ENCODE measurements around the gene DHRS7C.

Gene DHRS7C

GRCh38 chr17:9766970-9767369 lies 24.4 kb downstream of the DHRS7C start:
- DNase-seq (ENCODE audit: low spot score), result no peak

- DNase-seq (ENCODE audit: low spot score), result no peak
Observed at GRCh38 chr17:9765322-9765721, 26.1 kb downstream of the DHRS7C start.

DNA sequence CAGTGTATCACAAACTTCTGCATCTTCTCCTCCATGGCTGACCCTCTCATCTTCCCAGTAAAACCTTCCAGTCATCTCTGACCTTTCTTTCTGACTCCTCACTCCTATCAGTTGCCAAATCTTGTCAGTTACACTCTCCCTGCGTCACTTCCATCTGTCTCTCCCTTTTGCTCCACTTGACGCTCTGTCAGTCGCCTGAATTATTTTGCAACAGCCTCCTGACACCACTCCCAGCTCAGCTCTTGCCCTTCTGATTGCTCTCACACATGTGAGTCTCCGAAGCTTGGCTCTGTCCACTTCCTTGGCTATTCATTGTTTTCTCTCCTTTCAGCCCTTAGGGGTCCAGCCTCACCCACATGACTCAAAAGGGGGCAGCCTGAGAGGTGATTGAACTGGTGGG lies 27.7 kb downstream of the DHRS7C start:
- no peak for DNase-seq (ENCODE audit: low spot score)

DNA sequence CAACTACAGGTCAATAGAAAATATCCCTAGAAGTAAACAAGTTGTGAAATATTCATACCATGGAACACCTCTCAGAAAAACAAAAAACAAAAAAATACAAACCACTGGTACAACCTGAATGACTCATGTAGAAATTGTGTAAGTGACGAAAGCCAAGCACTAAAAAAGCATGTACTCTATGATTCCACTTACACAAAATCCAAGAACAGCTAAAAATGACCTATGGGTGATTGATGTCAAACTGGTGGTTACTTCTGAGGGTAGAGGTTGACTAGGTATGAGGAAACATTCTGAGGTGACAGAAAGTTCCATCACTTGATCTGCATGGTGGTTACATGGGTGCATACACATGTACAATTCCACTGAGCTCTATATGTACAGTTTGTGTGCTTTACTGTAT lies 31.1 kb downstream of the DHRS7C start:
- DNase-seq (ENCODE audit: low spot score), result no peak

- no peak for DNase-seq (ENCODE audit: low spot score)
Observed at GRCh38 chr17:9755083-9755482, 36.3 kb downstream of the DHRS7C start.

GRCh38 chr17:9750524-9750923 lies 40.9 kb downstream of the DHRS7C start:
- no peak for DNase-seq (ENCODE audit: low spot score)

GRCh38 chr17:9729735-9730420 lies 61.5 kb downstream of the DHRS7C start:
- no peak for DNase-seq (ENCODE audit: low spot score)

- peak; percentile 68 for DNase-seq (ENCODE audit: low spot score)
Observed at GRCh38 chr17:9729034-9729650, 62.2 kb downstream of the DHRS7C start.

DNA sequence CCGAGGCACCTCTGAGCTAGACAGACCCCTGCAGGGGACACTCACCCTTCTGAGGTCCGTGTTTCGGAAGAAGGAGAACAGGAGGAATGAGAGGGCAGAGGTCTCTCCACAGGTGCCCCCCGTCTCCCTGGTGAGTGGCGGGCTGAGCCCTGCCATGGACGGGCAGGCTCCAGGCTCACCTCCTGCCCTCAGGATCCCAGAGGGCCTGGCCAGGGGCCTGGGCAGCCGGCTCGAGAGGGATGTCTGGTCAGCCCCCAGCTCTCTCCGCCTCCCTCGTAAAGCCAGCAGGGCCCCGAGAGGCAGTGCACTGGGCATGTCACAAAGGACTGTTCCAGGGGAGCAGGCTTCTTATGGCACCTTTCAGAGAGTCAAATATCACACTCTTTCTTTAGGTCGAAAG lies 62.8 kb downstream of the DHRS7C start:
- DNase-seq (ENCODE audit: low spot score), result no peak

DNA sequence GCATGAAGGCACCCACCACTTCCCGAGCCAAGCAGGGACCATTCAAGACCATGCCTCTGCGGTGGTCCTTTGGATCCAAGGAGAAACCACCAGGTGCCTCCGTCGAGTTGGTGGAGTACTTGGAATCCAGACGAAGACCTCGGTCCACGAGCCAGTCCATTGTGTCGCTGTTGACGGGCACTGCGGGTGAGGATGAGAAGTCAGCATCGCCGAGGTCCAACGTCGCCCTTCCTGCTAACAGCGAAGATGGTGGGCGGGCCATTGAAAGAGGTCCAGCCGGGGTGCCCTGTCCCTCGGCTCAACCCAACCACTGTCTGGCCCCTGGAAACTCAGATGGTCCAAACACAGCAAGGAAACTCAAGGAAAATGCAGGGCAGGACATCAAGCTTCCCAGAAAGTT lies 63.4 kb downstream of the DHRS7C start:
- DNase-seq (ENCODE audit: low spot score), result no peak

DNA sequence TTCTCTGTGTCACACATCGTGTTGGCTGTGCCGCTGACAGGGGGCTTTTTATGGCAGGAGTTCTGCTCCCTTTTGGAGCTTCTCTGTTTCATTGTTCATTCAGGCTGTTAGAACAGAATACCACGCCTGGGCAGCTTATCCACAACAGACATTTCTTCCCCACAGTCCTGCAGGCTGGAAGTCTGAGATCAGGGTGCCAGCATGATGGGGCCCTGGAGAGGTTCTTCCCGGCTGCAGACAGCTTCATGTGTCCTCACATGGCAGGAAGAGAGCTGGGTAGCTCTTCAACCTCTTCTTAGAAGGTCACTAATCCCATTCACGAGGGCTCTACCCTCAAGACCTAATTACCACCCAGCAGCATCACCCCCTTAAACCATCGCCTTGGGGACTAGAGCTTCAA lies 65.1 kb downstream of the DHRS7C start:
- no peak for DNase-seq (ENCODE audit: low spot score)

- no peak for DNase-seq (ENCODE audit: low spot score)
Observed at GRCh38 chr17:9725575-9725974, 65.8 kb downstream of the DHRS7C start.

Measured in AG08395 (cell line).